ENCODE measurements around the gene TOM1L2.
"Not testable (repeated sequence)": the region's sequence is repeated elsewhere in the genome, so short reads cannot be mapped to it uniquely, and the experiment has no call there.

TOM1L2 gene

DNA sequence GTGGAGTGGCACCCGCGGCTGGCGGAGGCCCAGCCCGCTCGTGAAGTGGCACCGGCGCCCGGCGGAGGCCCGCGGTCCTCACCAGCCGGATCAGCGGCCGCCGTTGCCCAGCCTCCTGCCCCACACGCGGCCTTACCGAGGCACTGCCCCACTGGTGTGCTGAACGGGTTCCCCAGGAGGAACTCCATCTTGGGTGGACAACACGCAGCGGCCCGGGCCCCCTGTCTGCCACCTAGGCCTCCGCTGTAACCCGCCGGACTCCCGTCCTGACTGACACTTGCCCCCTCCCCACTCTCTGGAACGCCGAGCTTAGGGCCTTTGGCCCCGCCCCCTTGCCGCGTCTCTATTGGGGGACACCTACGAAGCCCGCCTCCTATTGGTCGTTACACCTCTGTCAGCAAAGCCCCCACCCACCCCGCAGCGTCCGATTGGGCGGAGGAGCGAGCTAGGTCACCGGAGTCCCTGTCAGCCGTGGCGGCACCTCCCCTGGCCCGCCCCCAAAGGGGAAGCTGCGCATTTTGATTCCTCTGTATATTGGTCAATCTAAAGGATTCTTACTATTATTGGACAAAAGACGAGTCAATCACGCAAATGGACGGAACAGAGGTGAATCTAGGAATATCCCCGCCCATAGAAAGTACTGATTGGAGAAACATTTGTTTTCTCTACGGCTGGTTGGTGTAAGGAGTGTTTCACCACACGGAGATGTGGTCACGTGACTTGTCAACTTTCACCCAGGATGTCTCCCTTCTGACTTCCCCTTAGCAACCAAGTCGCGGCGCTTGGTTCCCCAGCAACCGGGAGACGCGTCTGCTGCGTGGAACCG is at the start of gene TOM1L2, which contains the start of gene DRC3:
Gene TOM1L2, minus strand, starts transcription at position 275 of the 826 bp plus-strand sequence. Its CDS starts 87 bp downstream, at position 188.
Gene DRC3, plus strand, starts transcription at position 737 of the 826 bp plus-strand sequence. CDS start 4,737 bp downstream, outside the sequence.
- peak; percentile 100 for FAIRE-seq

DNA sequence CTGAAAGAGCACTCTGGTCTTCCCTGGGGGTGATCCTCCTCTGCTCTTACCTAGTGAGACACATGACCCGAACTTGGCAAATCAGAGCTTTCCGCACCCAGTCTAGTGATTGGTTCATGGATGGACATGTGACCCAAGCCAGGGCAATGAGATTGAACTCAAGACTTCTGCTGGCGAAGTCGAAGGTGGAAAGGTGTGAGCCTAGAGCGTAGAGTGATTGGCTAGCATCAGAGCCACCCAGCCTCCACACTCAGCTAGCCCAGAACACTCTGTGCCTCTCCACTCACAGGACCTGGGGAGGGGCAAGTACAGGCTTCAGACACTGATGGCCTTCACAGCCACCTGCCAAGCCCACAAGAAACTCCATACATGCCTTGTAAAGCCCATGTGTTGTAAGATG is 49.2 kb upstream of the TOM1L2 start:
- FAIRE-seq, result no peak

DNA sequence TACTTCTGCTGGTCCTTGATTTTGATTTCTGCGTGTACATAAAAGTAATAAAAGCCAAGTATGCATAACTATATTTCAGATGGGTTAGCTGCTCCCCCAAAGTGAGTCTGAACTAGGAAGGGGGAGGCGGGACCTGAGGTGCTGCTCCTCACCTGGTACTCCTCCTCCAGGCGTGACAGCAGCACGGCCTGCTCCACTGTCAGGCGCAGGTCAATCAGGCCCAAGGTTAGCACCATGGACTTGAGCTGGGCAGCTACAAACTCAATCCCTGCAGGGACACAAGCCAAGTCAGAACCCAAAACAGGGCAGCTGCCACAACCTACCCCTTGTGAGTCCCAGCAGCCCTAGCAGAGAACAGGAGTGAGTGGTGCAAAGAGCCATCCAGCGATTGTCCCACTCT is 48.8 kb upstream of the TOM1L2 start:
- no peak for FAIRE-seq

DNA sequence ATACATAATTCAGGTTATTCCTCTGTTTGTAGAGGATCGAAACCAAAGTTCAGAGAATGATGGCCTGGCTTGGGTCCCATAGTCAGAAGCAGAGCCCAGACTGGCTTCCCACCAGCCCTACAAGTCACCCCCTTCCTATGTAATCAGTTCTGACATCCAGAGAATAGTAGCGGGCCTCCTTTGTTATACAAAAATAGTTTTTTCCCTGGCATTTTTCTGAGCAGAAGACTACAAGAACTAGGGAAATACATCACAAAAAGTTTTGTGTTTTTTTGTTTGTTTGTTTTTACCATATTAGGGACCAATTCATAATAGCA is 47.6 kb upstream of the TOM1L2 start:
- no peak for FAIRE-seq

DNA sequence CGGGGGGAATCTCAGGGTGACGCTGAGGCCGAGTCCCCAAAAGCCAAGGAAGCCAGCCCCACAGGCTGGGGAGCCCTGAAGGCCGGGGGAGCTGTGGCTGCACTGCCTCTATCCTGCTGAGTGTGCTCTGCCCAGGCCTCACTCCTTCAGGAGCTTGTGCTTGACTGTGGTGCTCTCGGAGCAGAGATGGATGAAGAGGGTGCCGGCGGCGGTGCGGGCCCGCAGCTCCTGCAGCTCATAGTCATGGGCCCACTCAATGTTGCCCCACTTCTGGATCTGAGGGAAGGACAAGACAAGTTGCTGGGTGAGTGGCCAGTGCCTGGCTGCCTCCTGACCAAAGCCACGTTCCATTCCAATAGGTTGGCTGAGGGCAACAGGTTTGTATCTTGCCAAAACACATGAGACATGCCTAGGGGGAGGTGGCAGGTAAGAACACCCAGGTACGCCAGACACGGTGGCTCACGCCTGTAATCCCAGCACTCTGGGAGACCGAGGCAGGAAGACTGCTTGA is 46.3 kb upstream of the TOM1L2 start:
- no peak for FAIRE-seq

DNA sequence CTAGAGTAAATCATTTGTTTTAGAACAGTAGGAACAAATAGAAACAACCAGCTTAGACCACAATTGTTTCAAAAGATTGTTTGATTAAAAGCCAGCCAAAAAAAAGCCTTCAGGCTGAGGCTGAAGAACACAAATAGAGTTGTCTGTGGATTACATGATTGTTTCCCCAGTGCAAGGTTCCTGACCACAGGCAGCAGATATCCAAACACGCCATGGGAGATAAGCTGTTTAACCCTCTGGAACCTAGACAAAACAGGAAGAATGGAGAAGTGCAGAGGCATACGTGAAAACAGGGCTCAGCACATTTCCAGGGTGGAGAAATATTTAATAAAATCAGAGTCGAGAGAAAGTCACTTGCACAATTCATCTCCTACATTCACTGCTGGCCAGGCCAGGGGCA is 45.8 kb upstream of the TOM1L2 start:
- FAIRE-seq, result no peak

DNA sequence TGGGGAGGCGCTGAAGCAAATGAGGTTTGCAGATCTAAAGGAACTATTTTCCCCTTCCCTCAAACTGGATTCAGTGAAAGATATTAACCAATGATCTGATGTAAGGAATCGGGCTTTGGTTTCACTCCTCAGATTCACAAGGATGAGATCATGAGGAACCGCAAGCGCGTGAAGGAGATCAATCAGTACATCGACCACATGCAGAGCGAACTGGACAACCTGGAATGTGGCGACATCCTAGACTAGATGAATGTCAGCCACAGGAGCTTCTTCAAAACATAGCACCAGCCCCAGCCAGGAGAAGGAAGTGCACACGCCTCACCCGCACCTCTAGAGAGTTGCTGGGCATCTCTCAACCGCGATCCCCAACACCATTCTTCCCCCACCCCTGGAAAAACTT is 44.2 kb upstream of the TOM1L2 start:
- no peak for FAIRE-seq

DNA sequence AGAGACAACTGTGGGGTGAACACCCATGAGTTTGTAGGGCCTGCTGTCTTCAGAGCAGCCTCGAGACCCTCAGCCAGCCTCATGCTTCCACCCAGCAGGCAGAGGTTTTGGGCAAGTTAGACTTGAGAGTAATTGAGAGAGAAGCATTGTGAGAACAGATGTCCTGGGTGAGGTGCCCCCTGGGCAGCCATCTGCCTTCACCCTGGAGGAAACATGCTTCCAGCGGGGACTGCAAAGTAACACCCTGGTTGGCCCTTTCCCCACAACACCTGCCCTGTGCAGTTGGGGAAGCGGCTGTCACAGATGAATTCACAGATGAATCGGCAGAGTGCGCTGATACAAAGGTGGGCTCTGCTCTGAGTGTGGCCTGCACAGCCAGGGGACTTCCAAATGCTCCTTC is 43.4 kb upstream of the TOM1L2 start:
- FAIRE-seq, result no peak

DNA sequence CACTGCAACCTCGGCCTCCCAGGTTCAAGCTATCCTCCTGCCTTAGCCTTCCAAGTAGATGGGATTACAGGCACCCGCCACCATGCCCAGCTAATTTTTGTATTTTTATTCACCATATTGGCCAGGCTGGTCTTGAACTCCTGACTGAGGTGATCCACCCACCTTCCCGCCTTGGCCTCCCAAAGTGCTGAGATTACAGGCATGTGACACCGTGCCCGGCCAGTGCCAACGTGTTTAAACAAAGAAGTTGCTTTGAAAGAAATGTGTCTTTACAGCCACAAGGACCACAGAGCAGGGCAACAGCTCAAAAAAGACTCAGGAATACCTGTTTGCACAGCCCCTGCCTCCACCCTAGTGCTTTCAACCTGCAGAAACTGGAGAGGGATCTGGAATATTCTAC is 41.8 kb upstream of the TOM1L2 start:
- no peak for FAIRE-seq

DNA sequence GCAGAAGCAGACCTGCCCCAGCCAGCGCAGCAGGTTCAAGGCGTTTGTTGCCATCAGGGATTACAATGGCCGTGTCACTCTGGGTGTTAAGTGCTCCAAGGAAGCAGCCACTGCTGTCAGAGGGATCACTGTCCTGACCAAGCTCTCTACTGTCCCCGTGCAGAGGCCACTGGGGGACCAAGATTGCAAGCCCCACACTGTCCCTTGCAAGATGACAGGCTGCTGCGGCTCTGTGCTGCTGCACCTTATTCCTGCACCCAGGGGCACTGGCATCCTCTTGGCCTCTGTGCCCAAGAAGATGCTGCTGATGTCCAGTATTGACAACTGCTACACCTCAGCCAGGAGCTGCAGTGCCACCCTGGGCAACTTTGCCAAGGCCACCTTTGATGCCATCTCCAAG is 39.1 kb upstream of the TOM1L2 start:
- FAIRE-seq, result no peak

DNA sequence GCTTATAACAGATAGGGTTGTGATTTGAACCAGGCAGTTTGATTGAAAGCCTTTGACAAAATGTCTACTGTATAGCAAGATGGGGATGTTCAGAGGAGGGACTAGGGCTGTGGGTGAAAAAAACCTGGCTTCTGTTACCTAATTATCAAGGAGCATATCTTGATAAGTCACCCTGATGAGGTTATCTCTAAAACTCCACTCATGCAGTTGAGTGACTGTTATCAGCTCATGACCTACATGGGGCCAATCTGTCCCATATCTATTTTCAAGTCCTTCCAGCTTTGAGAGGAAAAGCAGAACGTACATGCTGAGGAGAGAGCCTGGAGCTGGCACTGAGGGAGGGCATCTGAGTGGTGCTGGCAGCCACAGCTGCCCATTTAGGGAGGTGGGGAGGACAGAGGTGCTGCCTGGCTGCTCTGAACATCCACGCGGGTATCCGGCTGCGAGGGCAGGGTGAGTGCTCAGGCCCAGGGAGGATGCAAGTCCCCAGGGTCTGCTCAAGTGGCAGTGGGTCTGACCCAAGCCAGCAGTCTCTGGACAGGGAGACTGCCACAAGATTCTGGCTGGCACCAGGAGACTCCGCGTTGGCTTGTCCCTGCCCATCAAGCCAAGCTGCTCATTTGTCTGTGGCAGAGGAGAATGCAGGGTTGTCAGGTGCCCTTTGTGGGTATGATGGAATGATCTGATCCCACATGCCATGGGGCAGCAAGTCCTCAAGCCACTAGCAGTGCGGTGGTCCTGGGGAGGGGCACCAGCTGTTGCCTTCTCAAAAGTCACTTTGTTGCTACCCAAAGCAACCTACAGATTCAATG is 37.6 kb upstream of the TOM1L2 start:
- no peak for FAIRE-seq

DNA sequence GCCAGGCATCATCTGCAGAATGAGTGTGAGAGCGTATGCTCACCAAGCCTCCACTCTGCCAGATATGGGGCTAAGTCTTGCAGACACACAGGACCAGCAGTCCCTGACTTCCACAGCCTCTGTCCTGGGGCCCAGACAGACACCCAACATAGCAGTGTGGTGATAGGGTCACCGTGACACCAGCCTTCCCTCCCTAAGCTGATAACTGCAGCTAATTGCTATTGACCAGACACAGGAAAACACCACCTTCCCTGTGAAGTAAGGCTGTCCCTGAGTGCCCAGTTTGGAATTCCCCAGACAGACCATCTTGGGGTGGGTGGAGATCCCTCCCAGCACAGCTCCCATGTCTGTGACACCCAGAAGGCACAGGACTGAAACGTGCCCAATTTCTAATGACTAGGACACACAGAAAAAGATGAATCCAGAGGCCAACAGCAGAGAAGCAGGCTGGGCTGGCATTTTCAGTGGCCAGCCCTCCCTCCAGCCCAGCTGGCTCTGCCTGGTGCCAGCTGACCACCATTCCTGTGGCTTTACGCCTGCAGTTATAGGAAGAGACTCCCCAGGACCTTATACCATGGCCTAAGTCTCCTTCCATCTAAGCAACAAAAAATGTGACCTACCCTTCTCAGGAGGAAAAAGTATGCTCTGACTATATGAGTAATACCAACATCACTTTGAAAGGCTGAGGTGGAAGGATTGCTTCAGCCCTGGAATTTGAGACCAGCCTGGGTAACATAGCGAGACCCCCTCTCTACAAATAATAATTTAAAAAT is 36.5 kb upstream of the TOM1L2 start:
- no peak for FAIRE-seq

DNA sequence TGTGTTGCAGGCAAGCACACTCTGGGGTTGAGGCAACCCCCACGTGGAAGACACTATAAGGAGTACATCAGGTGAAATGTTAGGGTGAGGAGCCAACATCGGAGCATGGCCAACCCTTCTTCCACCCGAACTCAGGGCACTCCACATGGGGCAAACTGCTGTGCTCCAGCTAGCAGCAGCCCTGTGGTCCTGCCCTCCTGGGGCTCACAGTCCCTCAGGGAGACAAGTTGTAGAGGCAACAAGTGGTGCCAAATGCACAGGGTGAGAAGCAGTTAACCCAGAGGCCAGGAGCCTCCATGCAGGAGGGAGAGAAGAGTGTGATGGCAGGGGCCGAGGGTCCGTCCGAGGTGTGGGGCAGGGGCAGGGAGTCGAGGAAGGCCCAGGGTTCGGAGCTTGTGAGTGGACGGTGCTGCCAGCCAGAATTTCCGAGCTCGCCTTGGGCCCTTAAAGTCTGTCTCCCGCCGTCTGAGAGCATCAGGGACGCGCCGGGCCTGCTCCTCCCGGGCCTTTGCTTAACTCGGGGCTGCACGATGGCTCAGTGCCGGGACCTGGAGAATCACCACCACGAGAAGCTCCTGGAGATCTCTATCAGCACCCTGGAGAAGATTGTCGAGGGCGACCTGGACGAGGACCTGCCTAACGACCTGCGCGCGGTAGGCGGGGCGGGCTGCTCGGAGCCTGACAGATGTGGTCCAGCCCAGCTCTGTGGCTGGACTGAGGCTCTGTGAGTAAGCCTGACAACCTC is 34.5 kb upstream of the TOM1L2 start:
- no peak for FAIRE-seq

DNA sequence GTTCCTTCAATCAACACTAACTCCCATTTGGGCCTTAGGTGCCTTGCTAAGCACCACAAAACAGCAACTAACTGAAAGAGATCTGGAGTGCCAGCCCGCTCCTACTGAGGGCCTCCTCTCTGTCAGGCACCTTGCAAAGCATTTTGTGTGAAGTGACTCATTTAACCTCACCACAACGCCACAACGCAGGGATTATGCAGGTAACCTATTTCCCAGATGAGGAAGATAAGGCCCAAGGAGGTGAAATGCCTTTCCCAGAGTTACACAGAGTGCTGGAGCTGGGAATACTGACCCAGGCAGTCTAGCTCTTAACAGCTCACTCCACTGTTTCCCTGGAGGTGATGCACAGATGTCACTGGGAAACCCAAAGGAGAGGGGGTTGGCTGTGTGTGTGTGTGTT is 33.3 kb upstream of the TOM1L2 start:
- no peak for FAIRE-seq

DNA sequence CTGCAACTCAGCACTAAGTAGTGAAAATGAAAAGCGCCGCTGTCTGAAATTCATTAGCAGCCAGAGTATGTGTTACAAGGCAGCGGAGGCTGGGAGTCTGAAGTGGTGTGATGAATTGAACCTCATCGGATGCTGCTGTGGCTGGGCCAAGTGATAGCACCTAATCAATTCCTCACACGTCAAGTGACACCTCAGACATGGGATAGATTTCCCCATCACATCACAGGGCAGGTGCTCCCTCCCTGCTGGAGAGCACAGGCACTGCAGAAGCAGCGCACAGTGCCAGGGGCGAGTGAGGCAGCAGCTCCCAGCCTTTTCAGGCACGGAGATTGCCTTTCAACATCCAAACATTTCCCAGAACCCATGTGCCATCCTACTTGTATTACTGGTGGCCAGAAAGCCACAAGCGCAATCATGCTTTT is 32.7 kb upstream of the TOM1L2 start:
- FAIRE-seq, result no peak

DNA sequence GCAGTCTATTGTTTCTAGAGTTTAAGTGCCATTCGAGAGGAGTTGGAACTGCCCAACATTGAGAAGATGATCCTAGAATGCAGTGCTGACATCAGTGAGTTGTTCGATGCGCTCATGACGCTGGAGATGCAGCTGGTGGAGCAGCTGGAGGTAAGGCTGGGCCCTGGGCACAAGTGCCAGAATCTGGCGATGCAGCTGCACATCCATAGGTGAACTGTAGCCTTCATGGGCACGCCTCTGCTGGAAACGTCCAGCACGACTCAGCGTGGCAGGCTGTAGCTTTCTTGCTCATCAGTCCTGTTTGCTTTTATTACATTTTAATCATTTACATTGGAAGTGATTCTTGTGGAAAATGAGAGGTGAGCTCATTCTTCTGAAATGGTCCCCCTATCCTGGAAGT is 32.1 kb upstream of the TOM1L2 start:
- FAIRE-seq, result no peak

DNA sequence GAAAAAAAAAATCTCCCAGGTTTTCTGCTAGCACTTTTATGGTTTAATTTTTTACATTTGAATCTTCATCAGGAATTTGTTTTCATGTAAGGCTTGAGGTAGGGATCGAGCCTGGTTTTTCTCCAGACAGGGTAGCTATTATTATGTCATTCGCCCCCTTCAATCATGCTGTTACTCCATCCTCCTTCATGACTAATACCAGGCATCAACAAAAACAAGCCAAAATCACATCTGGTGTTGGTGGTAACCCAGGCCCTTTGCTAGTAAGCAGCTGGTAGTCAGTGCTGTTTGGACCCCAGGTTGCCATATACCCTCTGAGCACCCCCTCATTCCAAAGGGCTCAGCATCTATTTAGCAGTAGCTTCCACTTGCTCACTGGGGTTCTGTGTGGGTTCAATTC is 30.0 kb upstream of the TOM1L2 start:
- no peak for FAIRE-seq

DNA sequence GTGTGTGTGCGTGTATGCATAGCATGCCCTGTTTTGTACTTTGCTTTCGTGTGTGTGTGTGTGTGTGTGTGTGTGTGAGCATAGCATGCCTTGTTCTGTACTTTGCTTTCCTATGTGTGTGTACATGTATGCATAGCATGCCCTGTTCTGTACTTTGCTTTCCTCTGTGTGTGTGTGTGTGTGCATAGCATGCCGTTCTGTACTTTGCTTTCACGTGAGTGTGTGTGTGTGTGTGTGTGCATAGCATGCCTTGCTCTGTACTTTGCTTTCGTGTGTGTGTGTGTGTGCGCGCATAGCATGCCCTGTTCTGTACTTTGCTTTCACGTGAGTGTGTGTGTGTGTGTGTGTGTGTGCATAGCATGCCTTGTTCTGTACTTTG is 27.8 kb upstream of the TOM1L2 start:
- no peak for FAIRE-seq

DNA sequence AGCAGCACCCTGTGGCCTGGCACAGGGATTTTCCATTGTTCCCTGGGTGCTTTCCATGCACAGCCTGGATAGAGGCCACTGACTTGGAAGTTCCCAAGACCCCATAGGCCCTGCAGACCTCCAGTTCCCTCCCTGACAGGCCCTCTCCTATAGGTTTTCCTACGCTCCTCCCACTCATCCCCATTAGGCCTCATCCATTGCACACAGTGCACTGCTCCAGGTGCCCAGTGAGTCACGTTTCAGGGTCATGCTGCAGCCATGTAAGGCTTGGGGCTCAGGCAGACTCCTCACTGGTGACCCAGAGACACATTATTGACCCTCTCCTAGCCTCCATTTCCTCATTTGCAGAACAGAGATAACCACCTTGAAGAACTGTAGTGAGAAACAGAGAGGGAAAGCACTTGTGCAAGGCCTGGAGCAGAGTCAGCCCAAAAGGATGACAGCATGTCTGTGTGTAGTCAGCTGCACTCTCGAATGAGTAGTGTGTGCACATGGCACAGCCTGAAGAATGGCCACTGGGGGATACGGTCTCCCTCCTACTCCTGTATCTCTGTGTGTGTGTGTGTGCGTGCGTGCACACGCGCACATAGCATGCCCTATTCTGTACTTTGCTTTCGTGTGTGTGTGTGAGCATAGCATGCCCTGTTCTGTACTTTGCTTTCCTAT is 27.3 kb upstream of the TOM1L2 start:
- FAIRE-seq, result no peak

DNA sequence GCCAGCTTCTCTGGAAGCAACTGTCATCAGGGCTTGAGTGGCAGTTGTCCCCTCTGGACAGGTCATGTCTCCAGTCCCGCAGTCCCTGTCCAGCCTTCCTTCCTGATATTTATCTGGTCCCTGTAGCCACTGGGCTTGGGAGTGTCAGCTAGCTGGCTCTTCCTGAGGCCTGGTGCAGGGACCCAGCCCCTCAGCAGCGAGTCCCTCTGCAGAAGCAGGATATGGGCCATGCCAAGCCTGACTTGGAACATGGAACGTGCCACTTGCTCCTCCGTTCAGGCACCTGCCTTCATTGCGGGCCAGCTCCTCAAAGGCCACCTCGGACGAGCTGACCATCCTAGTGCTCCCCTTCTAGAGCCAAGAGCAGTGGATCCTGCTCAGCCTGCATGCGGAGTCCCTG is 26.7 kb upstream of the TOM1L2 start:
- FAIRE-seq, result no peak

DNA sequence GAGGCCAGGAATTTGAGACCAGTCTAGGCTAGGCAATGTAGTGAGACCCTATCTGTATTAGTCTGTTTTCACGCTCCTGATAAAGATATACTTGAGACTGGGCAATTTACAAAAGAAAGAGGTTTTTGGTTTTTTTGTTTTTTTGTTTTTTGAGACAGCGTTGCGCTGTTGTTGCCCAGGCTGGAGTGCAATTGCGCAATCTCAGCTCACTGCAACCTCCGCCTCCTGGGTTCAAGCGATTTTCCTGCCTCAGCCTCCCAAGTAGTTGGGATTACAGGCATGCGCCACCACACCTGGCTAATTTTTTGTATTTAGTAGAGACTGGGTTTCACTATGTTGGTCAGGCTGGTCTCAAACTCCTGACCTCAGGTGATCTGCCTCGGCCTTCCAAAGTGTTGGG is 23.7 kb upstream of the TOM1L2 start:
- FAIRE-seq, result not testable (repeated sequence)
